AG08396 (cell line): ENCODE data around the gene CFAP54.
A peak's percentile ranks its signal among the peaks of the same experiment; 100 is the strongest.
"Not testable (repeated sequence)": the region's sequence is repeated elsewhere in the genome, so short reads cannot be mapped to it uniquely, and the experiment has no call there.

Source experiments
- DNase-seq: peaks from one replicate; pipeline ENCODE4 v3.0.0; 2012; ENCODE audit warnings: low spot score, mixed read lengths

The CFAP54 gene

DNA sequence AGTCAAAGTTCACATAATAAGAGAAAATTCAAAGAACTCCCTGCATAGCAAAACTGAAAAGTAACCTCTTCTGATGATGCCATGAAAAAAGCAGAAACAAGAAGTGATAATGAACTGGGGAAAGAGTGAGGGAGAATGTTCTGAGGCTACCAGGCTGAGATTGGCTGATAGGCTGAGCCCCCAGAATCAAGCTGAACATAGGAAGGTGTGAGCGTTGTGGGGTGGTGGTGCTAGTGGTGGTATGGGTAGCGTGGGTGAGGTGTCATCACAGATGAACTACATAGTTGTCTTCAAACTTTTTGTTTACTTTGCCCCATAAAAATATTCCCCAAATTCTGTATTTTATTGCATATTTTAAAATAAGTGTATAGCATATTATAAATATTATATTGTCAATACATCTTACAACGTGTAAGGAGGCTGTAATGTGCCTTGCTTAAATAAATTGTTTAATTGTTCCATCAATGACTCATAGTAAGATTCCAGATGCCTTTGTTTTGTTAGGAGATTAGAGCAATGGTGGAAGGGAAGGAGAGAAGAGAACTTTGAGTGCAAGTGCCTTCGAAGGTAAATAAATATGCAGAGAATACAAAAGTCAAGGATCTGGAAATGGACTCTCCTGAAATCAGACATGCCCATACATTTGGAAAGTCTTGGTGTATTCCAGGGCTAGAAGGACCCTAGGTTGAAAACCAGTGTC, 15.8 kb upstream of the CFAP54 start:
- no peak for DNase-seq

DNA sequence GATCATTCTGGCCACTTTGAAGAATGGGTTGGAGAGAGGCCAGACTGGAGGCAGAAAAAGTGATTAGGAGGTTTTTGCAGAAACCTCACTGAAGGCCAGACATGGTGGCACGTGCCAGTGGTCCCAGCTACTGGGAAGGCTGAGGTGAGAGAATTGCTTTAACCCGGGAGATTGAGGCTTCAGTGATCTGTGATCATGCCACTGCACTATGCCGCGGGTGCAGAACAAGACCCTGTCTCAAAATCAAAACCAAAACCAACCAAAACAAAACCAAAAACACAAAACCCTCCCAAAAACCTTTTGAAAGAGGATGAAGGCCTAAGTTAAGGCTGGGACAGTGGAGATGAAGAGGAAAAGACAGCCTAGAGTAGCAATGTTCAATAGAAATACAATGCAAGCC, 15.2 kb upstream of the CFAP54 start:
- no peak for DNase-seq

DNA sequence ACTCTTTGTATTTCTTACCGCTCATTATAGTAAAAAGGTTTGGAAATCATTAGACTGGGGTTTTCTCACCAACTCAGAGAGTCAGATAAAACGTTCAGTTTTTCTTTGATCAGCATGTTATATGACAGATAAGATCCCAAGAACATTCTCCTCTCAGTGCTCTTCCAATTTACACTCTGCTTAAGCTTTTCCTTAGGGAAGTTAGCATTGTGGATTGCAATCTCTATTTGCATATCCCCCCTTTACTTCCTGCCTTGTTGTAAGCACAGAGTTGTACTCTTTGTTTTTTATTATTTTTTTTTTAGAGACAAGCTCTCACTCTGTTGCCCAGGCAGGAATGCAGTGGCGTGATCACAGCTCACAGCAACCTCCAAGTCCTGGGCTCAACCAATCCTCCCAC, 11.4 kb upstream of the CFAP54 start:
- DNase-seq, result no peak

DNA sequence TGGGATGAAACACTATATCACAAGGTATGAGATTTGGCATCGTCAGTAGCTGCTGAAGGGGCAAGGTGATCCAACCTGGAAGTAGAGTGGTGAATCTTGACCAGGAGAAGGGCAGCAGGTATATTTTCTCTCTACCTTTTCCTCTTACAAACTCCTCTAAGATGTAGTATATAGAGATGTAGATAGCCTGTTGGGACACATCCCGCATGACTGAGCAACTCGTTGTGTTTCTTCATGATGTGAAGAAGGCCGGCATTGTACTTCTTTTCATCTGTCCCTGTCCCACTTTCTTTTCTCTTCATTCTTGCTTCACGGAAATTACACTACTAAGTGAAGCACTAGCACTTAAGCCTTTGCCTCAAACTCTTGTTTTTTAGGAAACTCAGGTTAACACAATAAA, 7.3 kb upstream of the CFAP54 start:
- DNase-seq, result no peak

DNA sequence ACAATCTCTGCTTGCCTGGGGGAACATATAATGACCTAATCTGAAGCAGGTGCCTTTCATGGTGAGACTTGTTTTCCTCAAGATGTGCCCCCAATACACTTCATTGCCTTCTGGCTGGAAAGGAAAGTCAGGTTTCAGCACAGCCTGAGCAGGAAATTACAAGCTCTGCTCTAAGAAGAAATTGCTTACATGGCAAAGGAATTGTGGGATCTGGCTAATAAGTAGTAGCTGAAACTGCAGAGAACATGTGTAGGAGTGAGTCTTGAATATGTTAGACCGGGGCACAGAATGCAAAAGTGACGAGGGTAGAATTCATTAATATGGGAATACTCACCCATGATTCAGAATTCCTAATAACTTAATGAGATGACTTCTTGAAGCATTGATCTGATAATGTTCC, 6.3 kb upstream of the CFAP54 start:
- no peak for DNase-seq

DNA sequence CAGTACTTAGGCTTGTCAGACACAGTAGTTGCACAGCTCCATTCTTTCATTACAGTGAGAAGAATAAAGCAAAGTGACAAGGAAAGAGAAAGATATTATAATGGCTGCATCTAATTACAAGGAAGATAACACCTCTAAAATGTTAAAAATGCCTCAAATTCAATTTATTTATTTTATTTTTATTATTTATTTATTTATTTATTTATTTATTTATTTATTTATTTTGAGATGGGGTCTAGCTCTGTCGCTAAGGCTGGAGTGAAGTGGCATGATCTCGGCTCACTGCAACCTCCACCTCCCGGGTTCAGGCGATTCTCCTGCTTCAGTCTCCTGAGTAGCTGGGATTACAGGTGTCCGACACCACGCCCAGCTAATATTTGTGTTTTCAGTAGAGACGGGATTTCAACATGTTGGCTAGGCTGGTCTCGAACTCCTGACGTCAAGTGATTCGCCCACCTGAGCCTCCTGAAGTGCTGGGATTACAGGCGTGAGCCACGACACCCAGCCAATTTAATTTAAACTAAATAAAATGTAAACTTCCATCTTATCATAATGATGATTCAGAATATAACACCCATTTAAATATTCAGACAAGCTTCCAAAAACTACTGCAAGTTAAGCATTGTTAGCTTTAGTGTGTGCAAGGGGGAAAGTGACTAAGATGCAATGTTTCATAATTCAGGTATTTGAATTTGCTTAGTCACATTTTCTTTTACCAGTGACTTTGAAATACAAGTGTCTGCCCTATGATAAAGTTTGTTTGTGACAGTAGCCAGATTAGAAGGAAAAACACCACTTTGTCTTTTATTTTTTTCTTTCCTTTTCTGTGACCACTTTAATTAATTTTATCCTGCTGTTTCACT, 2.4 kb upstream of the CFAP54 start:
- DNase-seq, result peak; percentile 40

DNA sequence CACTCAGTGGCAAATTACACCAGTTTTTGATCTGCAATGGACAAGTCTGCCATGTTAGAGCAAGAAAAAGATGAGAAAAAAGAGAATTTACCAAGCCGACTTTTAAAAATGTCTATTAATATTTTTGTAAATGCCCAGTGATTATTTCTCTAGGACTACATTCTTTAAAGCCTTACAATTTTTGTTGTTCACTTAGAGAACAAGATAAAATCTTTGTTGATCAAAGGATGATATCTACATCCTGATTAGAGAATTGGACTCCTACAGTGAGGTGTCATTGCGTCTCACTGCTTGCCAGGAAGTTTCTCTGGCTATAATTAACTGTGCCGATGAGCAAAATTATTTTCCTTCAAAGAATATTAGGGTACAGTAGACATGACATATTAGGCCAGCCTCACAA, 1.7 kb upstream of the CFAP54 start:
- no peak for DNase-seq

DNA sequence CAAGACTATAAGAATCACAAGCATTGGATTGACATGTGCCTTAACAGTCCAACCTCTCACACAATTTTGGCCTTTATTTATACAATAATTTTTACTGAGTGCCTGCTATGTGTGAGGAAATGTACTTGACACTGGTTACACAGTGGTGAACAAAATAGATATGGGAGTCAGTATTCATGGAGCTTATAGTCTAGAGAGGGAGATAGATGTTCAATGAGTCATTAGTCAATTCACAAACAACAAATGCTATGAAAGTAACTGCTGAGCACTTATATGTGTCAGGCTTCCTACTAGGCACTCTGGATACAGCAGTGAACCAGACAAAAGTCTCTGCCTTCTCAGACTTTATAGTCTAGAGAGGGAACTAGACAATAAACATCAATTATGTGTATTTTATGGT, 3.7 kb downstream of the CFAP54 start:
- DNase-seq, result no peak

DNA sequence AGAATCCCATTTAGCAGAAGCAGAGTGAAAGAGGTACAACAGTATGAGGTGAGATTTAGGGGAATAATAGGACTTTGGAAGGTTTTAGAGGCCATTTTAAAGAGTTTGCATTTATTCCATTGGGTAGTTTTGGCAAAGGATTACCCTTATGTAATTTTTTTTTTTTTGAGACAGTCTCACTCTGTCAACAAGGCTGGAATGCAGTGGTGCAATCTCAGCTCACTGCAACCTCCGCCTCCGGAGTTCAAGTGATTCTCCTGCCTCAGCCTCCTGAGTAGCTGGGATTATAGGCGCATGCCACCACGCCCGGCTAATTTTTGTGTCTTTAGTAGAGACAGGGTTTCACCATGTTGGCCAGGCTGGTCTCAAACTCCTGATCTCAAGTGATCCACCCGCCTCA, 4.8 kb downstream of the CFAP54 start:
- DNase-seq, result not testable (repeated sequence)

DNA sequence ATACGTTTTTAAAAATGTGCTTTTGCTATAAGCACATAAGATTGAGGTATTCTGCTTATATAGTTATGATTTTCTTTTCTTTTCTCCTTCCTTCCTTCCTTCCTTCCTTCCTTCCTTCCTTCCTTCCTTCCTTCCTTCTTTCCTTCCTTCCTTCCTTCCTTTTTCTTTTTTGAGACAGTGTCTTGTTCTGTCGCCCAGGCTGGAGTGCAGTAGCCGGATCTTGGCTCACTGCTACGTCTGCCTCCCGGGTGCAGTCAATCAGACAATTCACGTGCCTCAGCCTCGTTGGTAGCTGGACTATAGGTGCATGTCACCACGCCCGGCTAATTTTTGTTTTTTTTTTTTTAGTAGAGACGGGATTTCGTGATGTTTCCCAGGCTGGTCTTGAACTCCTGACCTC, 5.8 kb downstream of the CFAP54 start:
- no peak for DNase-seq

DNA sequence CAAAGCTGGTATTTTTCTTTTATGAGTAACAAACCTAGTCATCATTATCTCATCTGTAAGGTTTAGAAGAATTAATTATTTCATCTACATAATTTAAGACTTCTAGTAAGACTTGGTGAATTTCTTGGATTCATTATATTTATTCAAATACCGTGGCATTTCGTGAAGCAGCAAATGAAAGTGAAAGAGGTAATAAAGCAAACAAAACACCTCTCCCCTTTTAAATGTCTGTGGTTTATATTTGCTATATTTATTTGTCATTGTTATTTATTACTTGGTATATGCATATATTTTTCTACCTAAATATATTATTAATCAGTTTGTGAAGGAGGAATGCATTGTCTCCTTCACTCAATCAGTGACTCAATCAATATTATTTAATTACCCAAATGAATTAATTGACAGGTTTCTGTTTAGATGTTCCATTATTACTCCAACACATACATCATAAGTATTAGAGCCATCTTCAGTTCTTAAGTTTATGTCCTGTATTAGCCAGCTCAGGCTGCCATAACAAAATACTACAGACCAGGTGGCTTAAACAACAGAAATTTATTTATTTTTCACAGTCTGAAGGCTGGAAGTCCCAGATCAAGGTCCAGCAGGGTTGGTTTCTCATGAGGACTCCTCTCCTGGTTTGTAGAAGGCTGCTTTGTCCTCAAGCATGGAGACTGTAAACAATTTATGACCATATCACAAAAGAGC, 6.6 kb downstream of the CFAP54 start:
- no peak for DNase-seq

DNA sequence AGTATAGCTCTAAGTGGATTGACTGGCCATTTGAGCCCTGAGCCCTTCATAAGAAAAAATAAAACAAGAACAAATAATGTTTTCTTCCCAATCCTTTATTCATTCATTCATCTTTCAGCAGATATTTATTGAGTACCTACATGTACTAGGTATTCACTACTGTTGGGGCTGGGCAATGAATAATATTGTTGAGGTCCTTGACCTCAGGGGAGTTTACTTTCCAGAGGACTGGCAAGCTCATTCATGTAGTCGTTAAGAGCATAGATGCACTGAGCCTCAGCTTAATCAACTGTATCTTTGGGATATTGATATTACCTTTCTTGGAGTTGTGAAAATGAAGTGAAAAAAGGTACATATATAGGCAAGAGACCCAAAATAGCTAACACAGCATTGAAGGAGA, 7.6 kb downstream of the CFAP54 start:
- no peak for DNase-seq

DNA sequence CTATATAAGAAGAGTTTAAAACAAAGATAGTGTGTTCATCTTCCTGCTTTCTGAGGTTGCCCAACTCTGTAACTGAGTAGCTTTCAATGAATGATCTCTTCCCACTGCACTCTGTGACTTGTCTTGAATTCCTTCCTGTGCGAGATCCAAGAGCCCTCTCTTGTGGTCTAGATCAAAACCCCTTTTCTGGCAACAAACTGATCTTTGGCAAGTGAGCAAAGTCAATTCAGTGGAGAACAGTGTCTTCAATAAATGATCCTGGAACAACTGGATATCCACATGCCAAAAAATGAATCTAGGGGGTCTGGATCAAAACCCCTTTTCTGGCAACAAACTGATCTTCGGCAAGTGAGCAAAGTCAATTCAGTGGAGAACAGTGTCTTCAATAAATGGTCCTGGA, 8.5 kb downstream of the CFAP54 start:
- no peak for DNase-seq

DNA sequence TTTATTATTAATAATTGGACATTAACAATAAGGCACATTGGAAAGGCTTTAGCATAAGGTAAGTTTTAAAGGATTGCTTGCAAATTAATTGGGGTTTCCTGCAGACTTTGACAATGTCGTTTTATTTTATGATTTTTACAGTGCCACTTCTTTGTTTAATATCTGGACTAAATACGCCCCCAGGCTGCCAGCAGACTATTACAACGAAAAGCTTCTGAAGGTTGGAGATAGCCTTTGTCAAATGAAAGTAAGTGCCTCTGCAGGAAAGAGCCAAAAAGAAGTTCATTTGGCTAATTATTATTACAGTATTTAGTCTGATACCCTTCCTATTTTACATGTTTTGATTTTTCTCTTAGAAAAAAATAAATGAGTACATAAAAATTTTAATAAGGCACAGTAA, 11.3 kb downstream of the CFAP54 start:
- DNase-seq, result no peak

DNA sequence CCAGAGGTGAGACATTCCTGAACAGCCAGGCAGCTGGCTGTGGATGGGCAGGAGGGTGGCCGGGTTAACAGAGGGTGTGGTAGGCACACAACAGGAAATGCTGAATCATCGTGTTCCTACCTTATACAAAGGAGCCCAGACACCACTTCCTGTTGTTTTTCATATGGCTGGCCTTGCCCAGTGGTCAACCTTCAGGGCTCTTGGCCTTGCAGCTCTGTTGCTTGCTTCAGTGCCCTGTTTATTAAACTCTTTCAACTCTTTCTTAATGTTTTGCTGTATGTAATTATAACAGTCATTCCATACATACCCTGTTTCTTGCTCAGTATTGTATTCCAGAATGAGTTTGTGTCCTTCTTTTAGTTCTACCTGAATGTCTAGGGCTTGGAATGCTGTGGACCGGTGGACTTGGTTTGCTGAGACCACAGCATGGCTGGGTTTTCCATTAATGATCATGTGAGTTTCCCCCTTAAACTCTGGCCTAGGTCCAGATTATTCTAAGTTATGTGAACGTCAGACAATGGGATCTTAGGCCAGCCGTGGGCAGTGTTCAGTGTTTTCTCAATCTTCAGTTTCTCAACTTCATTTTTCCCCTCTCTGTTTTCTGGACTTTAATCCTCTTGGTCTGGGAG, 11.9 kb downstream of the CFAP54 start:
- DNase-seq, result peak; percentile 54

DNA sequence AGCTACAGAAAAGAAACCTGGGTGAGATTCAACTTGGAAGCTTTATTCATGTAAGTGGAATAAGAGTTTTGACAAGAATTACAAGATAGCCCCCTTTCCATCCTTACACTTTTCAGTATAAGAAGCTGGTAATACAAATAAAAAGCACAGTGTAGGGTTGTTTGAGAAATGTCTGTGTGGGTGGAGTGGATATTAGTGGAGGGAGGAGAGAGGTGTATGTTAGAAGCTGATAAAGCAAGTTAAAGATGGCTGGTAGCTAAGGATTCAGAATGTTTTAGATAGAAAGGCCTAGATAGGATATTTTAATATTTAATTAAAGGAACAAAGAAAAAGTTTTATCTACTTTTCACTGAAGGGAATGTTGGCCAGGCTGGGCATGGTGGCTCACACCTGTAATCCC, 12.5 kb downstream of the CFAP54 start:
- DNase-seq, result no peak

DNA sequence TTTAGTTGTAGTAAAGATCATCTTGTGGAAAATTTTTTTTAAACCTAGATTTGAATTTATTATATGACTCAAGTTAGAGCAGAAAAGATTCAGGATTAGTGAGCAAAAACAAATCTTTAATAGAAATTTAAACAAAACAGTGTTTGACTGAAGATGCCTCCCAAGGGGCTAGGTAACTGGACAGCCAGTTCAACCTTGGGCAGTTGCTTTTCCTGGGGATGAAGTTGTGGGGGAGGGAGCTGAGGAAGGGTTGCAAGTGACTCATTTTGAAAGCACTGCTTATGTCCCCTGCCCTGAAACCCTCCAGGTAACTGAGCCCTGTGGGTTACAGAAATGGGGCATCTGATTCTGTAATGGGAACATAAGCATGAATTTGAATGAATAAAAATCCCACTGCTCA, 13.1 kb downstream of the CFAP54 start:
- DNase-seq, result no peak

DNA sequence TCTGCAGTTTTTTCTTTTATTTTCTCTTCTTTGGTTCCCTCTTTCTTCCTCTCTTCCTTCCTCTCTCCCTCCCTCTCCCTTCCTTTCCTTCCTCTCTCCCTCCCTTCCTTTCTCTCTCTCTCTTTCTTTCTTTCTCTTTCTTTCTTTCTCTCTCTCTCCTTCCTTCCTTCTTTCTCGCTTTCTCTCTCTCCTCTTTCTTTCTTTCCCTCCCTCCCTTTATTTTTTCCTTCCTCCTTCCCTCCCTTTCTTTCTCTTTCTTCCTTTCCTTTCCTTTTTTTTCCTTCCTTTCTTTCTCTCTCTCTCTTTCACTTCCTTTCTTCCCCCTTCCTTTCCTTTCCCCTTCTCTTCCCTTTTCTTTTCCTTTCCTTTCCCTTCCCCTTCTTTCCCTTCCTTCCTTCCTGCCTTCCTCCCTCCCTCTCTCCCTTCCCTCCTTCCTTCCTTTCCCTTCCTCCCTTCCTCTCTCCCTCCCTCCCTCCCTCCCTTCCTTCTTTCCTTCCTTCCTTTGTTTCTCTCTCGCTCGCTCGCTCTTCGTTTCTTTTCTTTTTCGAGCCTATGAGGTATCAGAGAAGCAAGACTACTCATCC, 13.7 kb downstream of the CFAP54 start:
- DNase-seq, result no peak

DNA sequence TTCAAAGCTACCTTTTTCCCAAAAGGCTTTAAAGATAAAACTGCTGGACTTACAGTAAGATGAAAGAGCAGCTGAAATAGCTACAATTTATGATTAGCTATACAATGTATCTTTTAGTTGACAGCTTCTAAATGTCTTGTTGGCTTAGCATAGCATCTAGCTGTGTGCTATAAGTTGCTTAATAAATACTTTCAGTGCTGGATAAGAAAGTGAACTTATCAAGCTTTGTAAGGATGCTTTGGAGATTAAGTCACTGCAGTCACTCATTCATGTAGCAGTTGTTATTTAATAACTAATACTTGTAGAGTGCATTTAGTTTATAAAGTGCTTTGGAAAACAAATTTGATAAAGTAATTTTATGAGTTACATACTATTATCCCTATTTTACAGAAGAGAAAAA, 14.6 kb downstream of the CFAP54 start:
- no peak for DNase-seq

DNA sequence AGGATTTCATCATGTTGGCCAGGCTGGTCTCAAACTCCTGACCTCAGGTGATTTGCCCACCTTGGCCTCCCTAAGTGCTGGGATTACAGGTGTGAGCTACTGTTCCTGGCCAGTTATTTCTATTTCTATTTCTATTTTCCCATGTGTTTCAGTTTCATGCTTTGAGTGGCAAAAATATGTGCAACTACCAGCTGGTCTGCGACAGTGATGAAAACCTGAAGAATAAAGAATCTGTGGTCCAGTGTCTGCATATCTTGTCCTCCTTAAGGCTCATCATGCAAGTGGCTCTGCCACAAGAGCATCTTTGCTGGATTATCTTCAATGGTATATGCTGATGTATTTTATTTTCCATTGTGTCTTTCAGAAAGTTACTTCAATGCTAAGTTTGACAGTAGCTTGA, 17.4 kb downstream of the CFAP54 start:
- no peak for DNase-seq

DNA sequence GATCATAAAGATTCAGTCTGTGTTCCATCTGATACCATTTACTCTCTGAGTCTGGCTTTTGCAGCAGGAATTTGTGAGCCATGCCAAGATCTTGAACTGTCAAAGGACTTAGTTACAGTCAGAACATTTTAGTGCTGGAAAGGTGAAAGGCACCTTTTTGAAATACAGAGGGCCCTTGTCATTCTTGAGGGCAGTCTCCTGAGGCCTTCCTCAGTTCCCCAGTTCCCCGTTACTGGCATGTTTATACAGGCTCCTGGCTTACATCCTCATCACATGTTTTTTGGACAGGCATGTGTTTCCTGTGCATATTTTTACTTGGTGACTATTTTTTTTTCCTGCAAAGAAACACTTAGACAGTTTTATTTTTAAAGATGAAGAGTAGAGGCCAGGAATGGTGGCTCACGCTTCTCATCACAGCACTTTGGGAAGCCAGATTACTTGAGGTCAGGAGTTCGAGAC, 21.0 kb downstream of the CFAP54 start:
- no peak for DNase-seq

DNA sequence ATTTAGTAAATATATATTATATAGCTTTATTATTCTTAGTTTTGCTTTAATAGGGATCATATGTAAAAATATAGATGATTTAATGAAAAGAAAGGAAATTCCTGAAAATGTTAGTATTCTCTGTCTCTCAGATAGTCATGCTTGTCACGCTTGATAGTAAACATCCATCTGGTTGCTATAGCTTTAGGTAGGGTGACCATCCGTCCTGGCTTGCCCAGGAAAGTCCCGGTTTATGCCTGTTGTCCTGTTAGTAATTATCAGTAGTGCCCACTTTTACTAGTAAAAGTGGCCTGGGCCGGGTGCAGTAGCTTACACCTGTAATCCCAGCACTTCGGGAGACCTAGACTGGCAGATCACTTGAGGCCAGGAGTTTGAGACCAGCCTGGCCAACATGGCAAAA, 23.8 kb downstream of the CFAP54 start:
- no peak for DNase-seq
